K562 (cell line): ENCODE data around the gene DNASE2B.
"Not testable (repeated sequence)": the region's sequence is repeated elsewhere in the genome, so short reads cannot be mapped to it uniquely, and the experiment has no call there.

ENCODE experiments used
- SIN3A ChIP-seq, 2 experiments: fragments of 150-350 bp in 1 of 2; IDR thresholded peaks; 2 replicates each; pipeline ENCODE4 v1.6.1; 2011 to 2016; ENCODE audit warnings: borderline replicate concordance in 2 of 2, low read depth in 2 of 2, low read length in 2 of 2, mild to moderate bottlenecking in 2 of 2, moderate library complexity in 2 of 2; ENCODE audit not compliant: control insufficient read depth in 1 of 2
- TF ChIP-seq, protein P1 (sequence below): fragments of 250-450 bp; sonication (Bioruptor Pico); IDR thresholded peaks from 2 replicates; pipeline ENCODE4 v1.5.0; 2020; ENCODE audit warnings: mild to moderate bottlenecking

DNA sequence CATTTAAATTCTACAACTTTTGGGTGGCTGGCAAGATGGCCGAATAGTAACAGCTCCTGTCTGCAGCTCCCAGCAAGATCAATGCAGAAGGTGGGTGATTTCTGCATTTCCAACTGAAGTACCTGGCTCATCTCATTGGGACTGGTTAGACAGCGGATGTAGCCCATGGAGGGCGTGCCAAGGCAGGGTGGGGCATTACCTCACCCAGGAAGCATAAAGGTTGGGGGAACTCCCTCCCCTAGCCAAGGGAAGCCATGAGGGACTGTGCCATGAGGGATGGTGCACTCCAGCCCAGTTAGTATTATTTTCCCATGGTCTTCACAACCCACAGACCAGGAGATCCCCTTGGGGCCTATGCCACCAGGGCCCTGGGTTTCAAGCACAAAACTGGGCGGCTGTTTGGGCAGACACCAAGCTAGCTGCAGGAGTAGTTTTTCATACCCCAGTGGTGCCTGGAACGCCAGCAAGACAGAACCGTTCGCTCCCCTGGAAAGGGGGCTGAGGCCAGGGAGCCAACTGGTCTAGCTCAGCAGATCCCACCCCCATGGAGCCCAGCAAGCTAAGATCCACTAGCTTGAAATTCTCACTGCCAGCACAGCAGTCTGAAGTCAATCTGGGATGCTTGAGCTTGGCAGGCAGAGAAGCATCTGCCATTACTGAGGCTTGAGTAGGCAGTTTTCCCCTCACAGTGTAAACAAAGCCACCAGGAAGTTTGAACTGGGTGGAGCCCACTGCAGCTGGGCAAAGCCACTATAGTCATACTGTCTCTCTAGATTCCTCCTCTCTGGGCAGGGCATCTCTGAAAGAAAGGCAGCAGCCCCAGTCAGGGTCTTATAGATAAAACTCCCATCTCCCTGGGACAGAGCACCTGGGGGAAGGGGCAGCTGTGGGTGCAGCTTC, 44.7 kb downstream of the DNASE2B start:
- TF ChIP-seq, protein P1, sequence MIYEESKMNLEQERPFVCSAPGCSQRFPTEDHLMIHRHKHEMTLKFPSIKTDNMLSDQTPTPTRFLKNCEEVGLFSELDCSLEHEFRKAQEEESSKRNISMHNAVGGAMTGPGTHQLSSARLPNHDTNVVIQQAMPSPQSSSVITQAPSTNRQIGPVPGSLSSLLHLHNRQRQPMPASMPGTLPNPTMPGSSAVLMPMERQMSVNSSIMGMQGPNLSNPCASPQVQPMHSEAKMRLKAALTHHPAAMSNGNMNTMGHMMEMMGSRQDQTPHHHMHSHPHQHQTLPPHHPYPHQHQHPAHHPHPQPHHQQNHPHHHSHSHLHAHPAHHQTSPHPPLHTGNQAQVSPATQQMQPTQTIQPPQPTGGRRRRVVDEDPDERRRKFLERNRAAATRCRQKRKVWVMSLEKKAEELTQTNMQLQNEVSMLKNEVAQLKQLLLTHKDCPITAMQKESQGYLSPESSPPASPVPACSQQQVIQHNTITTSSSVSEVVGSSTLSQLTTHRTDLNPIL: not testable (repeated sequence)
- TF ChIP-seq SIN3A (IDR thresholded peaks at IDR 0.05; ENCODE audit: borderline replicate concordance in 2 of 2, control insufficient read depth in 1 of 2, low read depth in 2 of 2, low read length in 2 of 2): not testable (repeated sequence)
